ENCODE data around the gene SEC14L5.
"Not testable (repeated sequence)": the region's sequence is repeated elsewhere in the genome, so short reads cannot be mapped to it uniquely, and the experiment has no call there.

SEC14L5 gene

GRCh38 chr16:4929619-4930018 is 28.5 kb upstream of the SEC14L5 start:
- not testable (repeated sequence) for DNase-seq (ENCODE audit: low read depth in 2 of 2)

GRCh38 chr16:4931381-4931780 is 26.7 kb upstream of the SEC14L5 start:
- no peak for DNase-seq (ENCODE audit: low read depth in 2 of 2)

DNA sequence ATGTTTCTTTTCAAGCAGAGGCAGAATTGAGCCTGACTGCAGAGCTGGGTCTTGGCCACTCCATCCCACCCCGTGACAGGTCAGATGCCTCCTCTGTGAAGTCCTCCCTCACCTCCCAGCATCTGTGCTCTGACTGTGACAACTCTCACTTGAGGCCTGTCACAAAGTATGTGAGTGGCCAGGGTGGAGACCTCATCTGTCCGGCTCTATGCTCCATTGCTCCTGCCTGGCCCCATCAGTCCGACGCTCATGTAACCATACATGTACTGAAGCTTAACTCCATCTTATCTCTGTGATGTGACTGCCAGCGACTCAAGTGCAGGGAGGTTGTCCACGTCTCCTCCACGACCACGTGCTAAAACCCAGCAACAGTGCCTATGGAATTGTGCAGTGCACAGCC is 24.7 kb upstream of the SEC14L5 start:
- DNase-seq (ENCODE audit: low read depth in 2 of 2), result no peak

GRCh38 chr16:4933871-4934395 is 24.2 kb upstream of the SEC14L5 start:
- DNase-seq (ENCODE audit: low read depth in 2 of 2), result no peak

DNA sequence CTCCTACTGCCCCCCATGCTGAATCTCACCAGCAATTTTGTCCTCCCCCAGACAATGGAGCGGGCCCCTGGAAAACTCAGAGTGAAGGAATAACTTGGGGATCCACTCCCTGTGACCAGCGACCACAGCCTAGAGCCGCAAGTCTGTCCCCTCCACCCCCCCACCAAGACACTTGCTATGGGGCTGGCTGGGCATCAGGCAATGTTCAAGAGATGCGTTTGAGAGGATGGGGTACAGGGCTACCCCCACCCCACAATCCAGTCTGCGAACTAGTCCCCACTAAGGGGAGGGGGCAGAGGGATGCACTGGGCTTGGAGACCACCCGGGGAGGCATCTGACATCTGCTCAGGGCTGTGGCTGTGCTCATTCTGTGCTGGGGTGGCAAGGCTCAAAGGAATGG is 23.5 kb upstream of the SEC14L5 start:
- no peak for DNase-seq (ENCODE audit: low read depth in 2 of 2)

DNA sequence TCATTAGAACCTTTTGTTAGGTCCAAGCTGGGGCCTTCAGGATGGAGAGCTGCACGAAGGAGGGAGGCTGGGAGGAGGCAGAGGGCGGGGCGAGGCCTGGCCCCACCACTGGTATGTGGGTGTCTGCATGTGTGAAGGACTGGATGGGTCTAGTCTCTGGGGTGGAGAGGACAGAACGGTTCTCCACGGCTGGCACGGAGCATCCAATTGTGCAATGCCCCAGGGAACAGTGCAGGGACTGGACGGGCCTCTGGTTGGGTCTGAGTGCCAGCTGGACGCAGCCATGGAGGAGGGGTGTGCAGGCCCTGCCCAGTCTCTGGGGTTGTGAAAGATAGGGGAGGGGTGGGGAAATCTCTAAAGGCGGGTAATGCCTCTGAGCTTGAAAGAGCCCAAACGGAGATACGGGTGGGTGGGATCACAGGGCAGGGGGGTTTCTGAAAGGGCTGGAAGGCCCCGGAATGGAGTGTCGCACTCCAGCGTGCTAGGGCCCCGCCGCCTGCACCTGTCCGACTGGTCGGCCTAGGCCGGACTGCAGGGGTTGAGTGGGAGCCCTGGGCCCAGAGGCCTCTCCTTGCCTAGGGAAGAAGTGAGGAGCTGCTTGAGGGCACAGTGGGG is 22.8 kb upstream of the SEC14L5 start:
- DNase-seq (ENCODE audit: low read depth in 2 of 2), result no peak

DNA sequence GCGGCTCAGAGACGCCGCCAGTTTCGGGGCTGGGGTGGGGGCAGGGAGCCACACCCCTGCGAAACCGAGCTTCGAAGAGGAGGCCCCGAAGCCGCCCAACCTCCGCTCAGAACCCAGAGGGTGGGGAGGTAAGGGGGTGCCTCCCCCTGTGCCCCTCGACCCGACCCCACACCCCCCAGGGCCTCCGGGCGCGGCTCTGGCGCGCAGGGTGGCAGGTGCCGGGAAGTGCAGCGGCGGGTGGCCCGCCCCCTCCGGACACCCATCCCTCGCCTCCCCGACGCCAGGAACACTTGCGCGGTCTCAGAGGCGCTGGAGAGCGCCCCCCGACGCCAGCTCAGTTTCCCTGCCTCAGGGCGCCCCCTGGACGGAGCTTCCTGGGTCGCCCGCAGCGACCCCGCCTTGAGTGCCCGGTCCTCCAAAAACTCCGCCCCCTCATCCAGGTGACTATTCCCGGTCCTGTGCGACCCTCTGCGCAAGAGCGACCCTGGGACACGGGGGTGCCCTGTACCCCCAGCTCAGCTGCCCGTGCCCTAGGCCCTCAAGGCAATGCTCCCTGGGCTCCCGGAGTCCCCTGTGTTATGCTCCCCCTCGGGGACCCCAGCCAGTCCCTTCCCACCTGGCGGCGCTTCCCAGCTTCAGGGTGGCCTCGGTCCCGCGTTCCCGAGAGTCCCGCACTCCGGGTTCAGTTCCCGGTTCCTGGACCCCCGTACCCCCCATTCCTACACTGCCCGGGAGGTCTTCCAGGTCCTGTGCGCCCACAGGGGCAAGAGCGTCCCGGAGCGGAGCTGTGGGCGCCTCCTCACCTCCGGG is 21.7 kb upstream of the SEC14L5 start:
- no peak for DNase-seq (ENCODE audit: low read depth in 2 of 2)

GRCh38 chr16:4936991-4937781 is 20.9 kb upstream of the SEC14L5 start, which contains the start of gene PPL:
Gene PPL, minus strand, starts transcription at chr16:4937148. Its CDS starts 103 bp downstream, at chr16:4937045.
- DNase-seq (ENCODE audit: low read depth in 2 of 2), result no peak

- DNase-seq (ENCODE audit: low read depth in 2 of 2), result no peak
These were observed 20.1 kb upstream of the SEC14L5 start for GRCh38 chr16:4937782-4938682.

DNA sequence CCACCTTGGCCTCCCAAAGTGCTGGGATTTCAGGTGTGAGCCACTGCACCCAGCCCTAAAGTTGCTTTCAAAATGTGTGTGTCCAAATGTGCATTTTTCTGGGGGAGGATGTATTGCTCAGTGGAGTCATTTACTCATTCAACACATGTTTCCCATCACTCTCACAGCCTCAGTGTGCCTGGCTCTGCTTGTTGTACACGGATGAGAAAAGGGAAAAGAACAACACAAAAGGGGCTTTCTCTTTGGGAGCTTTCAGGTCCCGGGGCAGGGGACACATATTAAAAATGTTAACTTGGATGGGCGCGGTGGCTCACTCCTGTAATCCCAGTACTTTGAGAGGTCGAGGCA is 19.5 kb upstream of the SEC14L5 start:
- DNase-seq (ENCODE audit: low read depth in 2 of 2), result no peak

- DNase-seq (ENCODE audit: low read depth in 2 of 2), result no peak
These were observed 17.4 kb upstream of the SEC14L5 start for GRCh38 chr16:4940719-4941118.

DNA sequence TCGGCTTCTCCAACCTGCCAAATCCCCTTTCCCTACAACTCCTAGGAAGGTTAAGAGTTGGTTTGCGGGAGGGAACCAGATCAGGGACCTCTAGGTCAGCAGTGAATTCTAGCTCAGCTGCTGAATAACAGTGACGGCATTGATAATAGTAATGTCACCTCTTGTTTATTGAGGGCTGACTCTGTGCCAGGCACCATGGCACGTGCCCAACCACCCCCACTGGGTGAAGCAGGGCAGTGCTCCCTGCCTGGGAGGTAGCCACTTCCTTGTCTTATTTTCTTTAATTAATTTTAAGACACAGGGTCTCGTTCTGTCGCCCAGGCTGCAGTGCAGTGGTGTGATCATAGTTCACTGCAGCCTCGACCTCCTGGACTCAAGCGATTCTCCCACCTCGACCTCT is 15.6 kb upstream of the SEC14L5 start:
- no peak for DNase-seq (ENCODE audit: low read depth in 2 of 2)

- no peak for DNase-seq (ENCODE audit: low read depth in 2 of 2)
These were observed 13.5 kb upstream of the SEC14L5 start for GRCh38 chr16:4944333-4945281.

- no peak for DNase-seq (ENCODE audit: low read depth in 2 of 2)
These were observed 12.3 kb upstream of the SEC14L5 start for GRCh38 chr16:4945560-4946502.

GRCh38 chr16:4946917-4947316 is 11.2 kb upstream of the SEC14L5 start:
- no peak for DNase-seq (ENCODE audit: low read depth in 2 of 2)

DNA sequence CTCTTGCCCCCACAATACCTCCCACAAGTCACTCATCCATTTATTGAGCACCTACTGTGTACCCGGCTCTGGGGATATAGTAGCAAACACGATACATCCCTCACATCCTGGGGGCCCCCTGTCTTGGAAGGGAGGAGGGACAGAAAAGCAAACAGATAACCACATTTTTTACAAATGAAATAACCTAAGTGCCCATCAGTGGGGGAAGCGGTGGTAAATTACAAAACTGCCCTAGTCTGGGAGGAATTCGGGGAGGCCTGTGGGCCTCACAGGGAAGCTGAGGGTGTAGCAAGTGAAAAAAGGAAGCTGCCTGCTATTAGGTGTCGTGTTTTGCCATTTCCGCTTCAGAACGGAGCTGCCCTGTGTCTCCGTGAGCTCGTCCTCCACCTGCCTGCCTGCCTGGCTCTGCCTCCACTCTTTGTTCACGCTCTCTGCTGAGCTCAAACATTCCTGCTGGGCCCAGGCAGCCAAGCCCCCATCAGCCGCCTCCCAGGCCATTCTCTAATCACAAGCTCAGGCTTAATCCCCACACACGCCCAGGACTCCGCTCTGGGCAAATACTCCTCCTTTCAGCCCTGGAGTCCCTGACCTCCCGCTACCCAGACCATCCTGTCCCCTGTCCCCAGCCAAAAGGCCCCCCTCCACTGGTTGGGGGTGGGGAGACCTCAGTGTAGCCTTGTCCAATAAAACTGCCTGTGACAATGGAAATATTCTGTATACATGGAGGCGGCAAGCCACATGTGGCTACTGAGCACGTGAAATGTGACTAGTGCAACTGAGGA is 10.2 kb upstream of the SEC14L5 start:
- no peak for DNase-seq (ENCODE audit: low read depth in 2 of 2)

- DNase-seq (ENCODE audit: low read depth in 2 of 2), result no peak
These were observed 9.0 kb upstream of the SEC14L5 start for GRCh38 chr16:4948903-4949766.
